GM23338 (cell line): ENCODE measurements around the gene STOX2.

Experiments
- CREB1 ChIP-seq: fragments of 250-450 bp; sonication (Bioruptor Pico); IDR thresholded peaks from 2 replicates; pipeline ENCODE4 v1.5.0; 2020; ENCODE audit warnings: low read depth, mild to moderate bottlenecking, moderate library complexity
- EZH2 ChIP-seq: fragments of 200-600 bp; sonication (generic); IDR thresholded peaks from one replicate; pipeline ENCODE4 v1.8.0; 2017; ENCODE audit warnings: antibody characterized with exemption, mild to moderate bottlenecking, low read depth; ENCODE audit not compliant: unreplicated experiment
- EZH2phosphoT487 ChIP-seq: fragments of 200-600 bp; sonication (generic); IDR thresholded peaks from one replicate; pipeline ENCODE4 v1.8.1; 2018; ENCODE audit warnings: antibody characterized with exemption; ENCODE audit not compliant: unreplicated experiment
- JUNB ChIP-seq: IDR thresholded peaks from one replicate; pipeline ENCODE4 v1.6.1; 2016; ENCODE audit warnings: antibody characterized with exemption; ENCODE audit not compliant: unreplicated experiment
- NANOG ChIP-seq: IDR thresholded peaks from 2 replicates; pipeline ENCODE4 v1.6.1; 2016; ENCODE audit warnings: antibody characterized with exemption, borderline replicate concordance
- POLR2AphosphoS5 ChIP-seq: IDR thresholded peaks from 2 replicates; pipeline ENCODE4 v1.6.1; 2016; ENCODE audit warnings: antibody characterized with exemption, low read depth
- STAT1 ChIP-seq: IDR thresholded peaks from one replicate; pipeline ENCODE4 v1.6.1; 2016; ENCODE audit warnings: antibody characterized with exemption; ENCODE audit not compliant: unreplicated experiment
- ZNF331 ChIP-seq: fragments of 250-450 bp; sonication (Bioruptor Pico); IDR thresholded peaks from 2 replicates; pipeline ENCODE4 v1.5.0; 2020; ENCODE audit warnings: low read depth, mild to moderate bottlenecking, moderate library complexity
- TF ChIP-seq, protein P1 (sequence below), 2 experiments: fragments of 200-600 bp in 1 of 2; sonication (generic) in 1 of 2; conservative IDR thresholded peaks; 2 replicates each; pipeline versions ENCODE4 v1.5.1 to v1.6.1; 2016 to 2017; ENCODE audit warnings: antibody characterized with exemption in 2 of 2, low read depth in 2 of 2, mild to moderate bottlenecking in 2 of 2, moderate library complexity in 1 of 2
- TF ChIP-seq, protein P2 (sequence below): IDR thresholded peaks from one replicate; pipeline ENCODE4 v1.6.1; 2018; ENCODE audit warnings: antibody characterized with exemption; ENCODE audit not compliant: unreplicated experiment
- TF ChIP-seq, protein P3 (sequence below): fragments of 250-450 bp; sonication (Bioruptor Pico); IDR thresholded peaks from 2 replicates; pipeline ENCODE4 v1.5.0; 2020; ENCODE audit warnings: mild to moderate bottlenecking, moderate library complexity

DNA sequence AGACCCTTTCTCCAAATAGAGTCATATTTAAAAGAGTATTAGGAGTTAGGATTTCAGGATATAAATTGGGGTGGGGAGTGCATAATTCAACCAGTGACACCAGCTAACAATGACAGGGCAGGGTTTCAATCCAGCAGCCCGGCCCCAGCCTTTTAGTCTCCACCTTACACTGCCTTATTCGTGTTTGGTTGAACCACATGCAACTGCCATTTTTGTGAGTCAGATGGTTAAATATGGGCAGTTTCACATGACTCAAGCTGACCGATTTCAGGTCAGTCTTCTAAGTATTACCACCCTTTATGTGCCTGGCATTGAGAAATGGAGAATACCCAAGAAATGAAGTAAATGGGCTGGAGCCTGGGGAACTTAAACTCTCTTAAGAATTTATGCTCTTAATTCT, 102.8 kb downstream of the STOX2 start:
- TF ChIP-seq, protein P1, sequence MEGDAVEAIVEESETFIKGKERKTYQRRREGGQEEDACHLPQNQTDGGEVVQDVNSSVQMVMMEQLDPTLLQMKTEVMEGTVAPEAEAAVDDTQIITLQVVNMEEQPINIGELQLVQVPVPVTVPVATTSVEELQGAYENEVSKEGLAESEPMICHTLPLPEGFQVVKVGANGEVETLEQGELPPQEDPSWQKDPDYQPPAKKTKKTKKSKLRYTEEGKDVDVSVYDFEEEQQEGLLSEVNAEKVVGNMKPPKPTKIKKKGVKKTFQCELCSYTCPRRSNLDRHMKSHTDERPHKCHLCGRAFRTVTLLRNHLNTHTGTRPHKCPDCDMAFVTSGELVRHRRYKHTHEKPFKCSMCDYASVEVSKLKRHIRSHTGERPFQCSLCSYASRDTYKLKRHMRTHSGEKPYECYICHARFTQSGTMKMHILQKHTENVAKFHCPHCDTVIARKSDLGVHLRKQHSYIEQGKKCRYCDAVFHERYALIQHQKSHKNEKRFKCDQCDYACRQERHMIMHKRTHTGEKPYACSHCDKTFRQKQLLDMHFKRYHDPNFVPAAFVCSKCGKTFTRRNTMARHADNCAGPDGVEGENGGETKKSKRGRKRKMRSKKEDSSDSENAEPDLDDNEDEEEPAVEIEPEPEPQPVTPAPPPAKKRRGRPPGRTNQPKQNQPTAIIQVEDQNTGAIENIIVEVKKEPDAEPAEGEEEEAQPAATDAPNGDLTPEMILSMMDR (conservative IDR thresholded peaks at IDR 0.05; ENCODE audit: low read depth in 2 of 2): no peak
- TF ChIP-seq, protein P2, sequence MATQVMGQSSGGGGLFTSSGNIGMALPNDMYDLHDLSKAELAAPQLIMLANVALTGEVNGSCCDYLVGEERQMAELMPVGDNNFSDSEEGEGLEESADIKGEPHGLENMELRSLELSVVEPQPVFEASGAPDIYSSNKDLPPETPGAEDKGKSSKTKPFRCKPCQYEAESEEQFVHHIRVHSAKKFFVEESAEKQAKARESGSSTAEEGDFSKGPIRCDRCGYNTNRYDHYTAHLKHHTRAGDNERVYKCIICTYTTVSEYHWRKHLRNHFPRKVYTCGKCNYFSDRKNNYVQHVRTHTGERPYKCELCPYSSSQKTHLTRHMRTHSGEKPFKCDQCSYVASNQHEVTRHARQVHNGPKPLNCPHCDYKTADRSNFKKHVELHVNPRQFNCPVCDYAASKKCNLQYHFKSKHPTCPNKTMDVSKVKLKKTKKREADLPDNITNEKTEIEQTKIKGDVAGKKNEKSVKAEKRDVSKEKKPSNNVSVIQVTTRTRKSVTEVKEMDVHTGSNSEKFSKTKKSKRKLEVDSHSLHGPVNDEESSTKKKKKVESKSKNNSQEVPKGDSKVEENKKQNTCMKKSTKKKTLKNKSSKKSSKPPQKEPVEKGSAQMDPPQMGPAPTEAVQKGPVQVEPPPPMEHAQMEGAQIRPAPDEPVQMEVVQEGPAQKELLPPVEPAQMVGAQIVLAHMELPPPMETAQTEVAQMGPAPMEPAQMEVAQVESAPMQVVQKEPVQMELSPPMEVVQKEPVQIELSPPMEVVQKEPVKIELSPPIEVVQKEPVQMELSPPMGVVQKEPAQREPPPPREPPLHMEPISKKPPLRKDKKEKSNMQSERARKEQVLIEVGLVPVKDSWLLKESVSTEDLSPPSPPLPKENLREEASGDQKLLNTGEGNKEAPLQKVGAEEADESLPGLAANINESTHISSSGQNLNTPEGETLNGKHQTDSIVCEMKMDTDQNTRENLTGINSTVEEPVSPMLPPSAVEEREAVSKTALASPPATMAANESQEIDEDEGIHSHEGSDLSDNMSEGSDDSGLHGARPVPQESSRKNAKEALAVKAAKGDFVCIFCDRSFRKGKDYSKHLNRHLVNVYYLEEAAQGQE: no peak
- TF ChIP-seq, protein P3, sequence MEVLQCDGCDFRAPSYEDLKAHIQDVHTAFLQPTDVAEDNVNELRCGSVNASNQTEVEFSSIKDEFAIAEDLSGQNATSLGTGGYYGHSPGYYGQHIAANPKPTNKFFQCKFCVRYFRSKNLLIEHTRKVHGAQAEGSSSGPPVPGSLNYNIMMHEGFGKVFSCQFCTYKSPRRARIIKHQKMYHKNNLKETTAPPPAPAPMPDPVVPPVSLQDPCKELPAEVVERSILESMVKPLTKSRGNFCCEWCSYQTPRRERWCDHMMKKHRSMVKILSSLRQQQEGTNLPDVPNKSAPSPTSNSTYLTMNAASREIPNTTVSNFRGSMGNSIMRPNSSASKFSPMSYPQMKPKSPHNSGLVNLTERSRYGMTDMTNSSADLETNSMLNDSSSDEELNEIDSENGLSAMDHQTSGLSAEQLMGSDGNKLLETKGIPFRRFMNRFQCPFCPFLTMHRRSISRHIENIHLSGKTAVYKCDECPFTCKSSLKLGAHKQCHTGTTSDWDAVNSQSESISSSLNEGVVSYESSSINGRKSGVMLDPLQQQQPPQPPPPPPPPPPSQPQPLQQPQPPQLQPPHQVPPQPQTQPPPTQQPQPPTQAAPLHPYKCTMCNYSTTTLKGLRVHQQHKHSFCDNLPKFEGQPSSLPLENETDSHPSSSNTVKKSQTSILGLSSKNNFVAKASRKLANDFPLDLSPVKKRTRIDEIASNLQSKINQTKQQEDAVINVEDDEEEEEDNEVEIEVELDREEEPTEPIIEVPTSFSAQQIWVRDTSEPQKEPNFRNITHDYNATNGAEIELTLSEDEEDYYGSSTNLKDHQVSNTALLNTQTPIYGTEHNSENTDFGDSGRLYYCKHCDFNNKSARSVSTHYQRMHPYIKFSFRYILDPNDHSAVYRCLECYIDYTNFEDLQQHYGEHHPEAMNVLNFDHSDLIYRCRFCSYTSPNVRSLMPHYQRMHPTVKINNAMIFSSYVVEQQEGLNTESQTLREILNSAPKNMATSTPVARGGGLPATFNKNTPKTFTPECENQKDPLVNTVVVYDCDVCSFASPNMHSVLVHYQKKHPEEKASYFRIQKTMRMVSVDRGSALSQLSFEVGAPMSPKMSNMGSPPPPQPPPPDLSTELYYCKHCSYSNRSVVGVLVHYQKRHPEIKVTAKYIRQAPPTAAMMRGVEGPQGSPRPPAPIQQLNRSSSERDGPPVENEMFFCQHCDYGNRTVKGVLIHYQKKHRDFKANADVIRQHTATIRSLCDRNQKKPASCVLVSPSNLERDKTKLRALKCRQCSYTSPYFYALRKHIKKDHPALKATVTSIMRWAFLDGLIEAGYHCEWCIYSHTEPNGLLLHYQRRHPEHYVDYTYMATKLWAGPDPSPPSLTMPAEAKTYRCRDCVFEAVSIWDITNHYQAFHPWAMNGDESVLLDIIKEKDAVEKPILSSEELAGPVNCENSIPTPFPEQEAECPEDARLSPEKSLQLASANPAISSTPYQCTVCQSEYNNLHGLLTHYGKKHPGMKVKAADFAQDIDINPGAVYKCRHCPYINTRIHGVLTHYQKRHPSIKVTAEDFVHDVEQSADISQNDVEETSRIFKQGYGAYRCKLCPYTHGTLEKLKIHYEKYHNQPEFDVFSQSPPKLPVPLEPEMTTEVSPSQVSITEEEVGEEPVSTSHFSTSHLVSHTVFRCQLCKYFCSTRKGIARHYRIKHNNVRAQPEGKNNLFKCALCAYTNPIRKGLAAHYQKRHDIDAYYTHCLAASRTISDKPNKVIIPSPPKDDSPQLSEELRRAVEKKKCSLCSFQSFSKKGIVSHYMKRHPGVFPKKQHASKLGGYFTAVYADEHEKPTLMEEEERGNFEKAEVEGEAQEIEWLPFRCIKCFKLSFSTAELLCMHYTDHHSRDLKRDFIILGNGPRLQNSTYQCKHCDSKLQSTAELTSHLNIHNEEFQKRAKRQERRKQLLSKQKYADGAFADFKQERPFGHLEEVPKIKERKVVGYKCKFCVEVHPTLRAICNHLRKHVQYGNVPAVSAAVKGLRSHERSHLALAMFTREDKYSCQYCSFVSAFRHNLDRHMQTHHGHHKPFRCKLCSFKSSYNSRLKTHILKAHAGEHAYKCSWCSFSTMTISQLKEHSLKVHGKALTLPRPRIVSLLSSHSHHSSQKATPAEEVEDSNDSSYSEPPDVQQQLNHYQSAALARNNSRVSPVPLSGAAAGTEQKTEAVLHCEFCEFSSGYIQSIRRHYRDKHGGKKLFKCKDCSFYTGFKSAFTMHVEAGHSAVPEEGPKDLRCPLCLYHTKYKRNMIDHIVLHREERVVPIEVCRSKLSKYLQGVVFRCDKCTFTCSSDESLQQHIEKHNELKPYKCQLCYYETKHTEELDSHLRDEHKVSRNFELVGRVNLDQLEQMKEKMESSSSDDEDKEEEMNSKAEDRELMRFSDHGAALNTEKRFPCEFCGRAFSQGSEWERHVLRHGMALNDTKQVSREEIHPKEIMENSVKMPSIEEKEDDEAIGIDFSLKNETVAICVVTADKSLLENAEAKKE: no peak
- TF ChIP-seq EZH2 (no peak), POLR2AphosphoS5 (no peak), STAT1 (no peak), EZH2phosphoT487 (no peak), CREB1 (no peak), ZNF331 (no peak), JUNB (no peak), NANOG (no peak)
